Neural cell (in vitro differentiated cells): ENCODE data around the gene COASY. TPM values are rescaled to one million over a fixed set of nuclear protein-coding genes. Genes with fewer than 3 reads are reported as not detected.

Experiments used
- H2AFZ ChIP-seq: fragments of 200-600, 300-800 bp; sonication (generic), shearing (Covaris generic); 2 replicates; pipeline ENCODE4 v1.6.0; 2014; ENCODE audit warnings: low read depth, mild to moderate bottlenecking, antibody characterized with exemption, low read length, moderate library complexity
- H3F3A ChIP-seq: fragments of 200-600 bp; shearing (Covaris generic); 2 replicates; pipeline ENCODE4 v1.6.1; 2016; ENCODE audit warnings: mild to moderate bottlenecking, moderate library complexity, mixed read lengths, antibody characterized with exemption, low read length; ENCODE audit not compliant: insufficient read depth, poor library complexity, severe bottlenecking
- H3K27ac ChIP-seq: fragments of 200-600, 300-800 bp; sonication (generic), shearing (Covaris generic); 2 replicates; pipeline ENCODE4 v1.5.1; 2014; ENCODE audit warnings: mild to moderate bottlenecking, low read length, moderate library complexity
- H3K27me3 ChIP-seq: fragments of 300-800, 200-600 bp; sonication (generic), shearing (Covaris generic); 2 replicates; pipeline ENCODE4 v1.6.0; 2014; ENCODE audit warnings: mild to moderate bottlenecking, low read depth, low read length, moderate library complexity; ENCODE audit not compliant: insufficient read depth
- H3K36me3 ChIP-seq: fragments of 300-800, 200-600 bp; sonication (generic), shearing (Covaris generic); 2 replicates; pipeline ENCODE4 v1.5.1; 2014; ENCODE audit warnings: mild to moderate bottlenecking, antibody characterized with exemption, low read length, moderate library complexity; ENCODE audit not compliant: insufficient read depth
- H3K4me2 ChIP-seq: fragments of 300-800, 200-600 bp; sonication (generic), shearing (Covaris generic); 2 replicates; pipeline ENCODE4 v1.6.0; 2014; ENCODE audit warnings: mild to moderate bottlenecking, low read length
- H3K4me3 ChIP-seq: fragments of 300-800, 200-600 bp; sonication (generic), shearing (Covaris generic); 2 replicates; pipeline ENCODE4 v1.5.1; 2014; ENCODE audit warnings: mild to moderate bottlenecking, low read length, moderate library complexity
- H3K79me2 ChIP-seq: fragments of 200-600 bp; shearing (Covaris generic); replicated peaks from 2 replicates; pipeline ENCODE4 v1.6.0; 2014; ENCODE audit warnings: mild to moderate bottlenecking, low read length, moderate library complexity; ENCODE audit not compliant: insufficient read depth
- H3K9ac ChIP-seq: fragments of 300-800, 200-600 bp; sonication (generic), shearing (Covaris generic); 2 replicates; pipeline ENCODE4 v1.6.1; 2016; ENCODE audit warnings: mild to moderate bottlenecking, low read length, mixed read lengths
- H3K9me2 ChIP-seq: fragments of 200-600 bp; shearing (Covaris generic); 2 replicates; pipeline ENCODE4 v1.6.1; 2016; ENCODE audit warnings: mild to moderate bottlenecking, low read length, mixed read lengths; ENCODE audit not compliant: insufficient read depth
- H3K9me3 ChIP-seq: fragments of 200-600, 300-800 bp; sonication (generic), shearing (Covaris generic); 2 replicates; pipeline ENCODE4 v1.6.1; 2016; ENCODE audit warnings: mild to moderate bottlenecking, mixed run types, low read length, moderate library complexity, mixed read lengths
- H4K20me1 ChIP-seq: fragments of 200-600 bp; shearing (Covaris generic); 2 replicates; pipeline ENCODE4 v1.6.1; 2016; ENCODE audit warnings: mild to moderate bottlenecking, mixed run types; ENCODE audit not compliant: insufficient read depth
- CTCF ChIP-seq: fragments of 450-650 bp; IDR thresholded peaks from 2 replicates; pipeline ENCODE4 v1.5.1; 2014; ENCODE audit warnings: antibody characterized with exemption, mild to moderate bottlenecking, moderate library complexity; ENCODE audit not compliant: poor library complexity, severe bottlenecking
- EP300 ChIP-seq: fragments of 450-650 bp; conservative IDR thresholded peaks from 2 replicates; pipeline ENCODE4 v1.6.1; 2014; ENCODE audit warnings: antibody characterized with exemption, mild to moderate bottlenecking, moderate library complexity; ENCODE audit not compliant: poor library complexity, severe bottlenecking
- EZH2 ChIP-seq: fragments of 200-600, 300-800 bp; shearing (Covaris generic), sonication (generic); IDR thresholded peaks from 2 replicates; pipeline ENCODE4 v1.6.1; 2014; ENCODE audit warnings: antibody characterized with exemption, low read length, borderline replicate concordance, mild to moderate bottlenecking; ENCODE audit not compliant: insufficient read depth, poor library complexity, severe bottlenecking
- MXI1 ChIP-seq: fragments of 450-650 bp; conservative IDR thresholded peaks from 2 replicates; pipeline ENCODE4 v1.6.1; 2014; ENCODE audit warnings: antibody characterized with exemption, mild to moderate bottlenecking; ENCODE audit not compliant: poor library complexity, severe bottlenecking
- POLR2AphosphoS5 ChIP-seq: IDR thresholded peaks from 2 replicates; pipeline ENCODE4 v1.6.1; 2012
- RAD21 ChIP-seq: fragments of 450-650 bp; conservative IDR thresholded peaks from 2 replicates; pipeline ENCODE4 v1.6.1; 2014; ENCODE audit warnings: antibody characterized with exemption, mild to moderate bottlenecking, moderate library complexity
- REST ChIP-seq: IDR thresholded peaks from 2 replicates; pipeline ENCODE4 v1.6.1; 2012; ENCODE audit warnings: borderline replicate concordance
- SMC3 ChIP-seq: fragments of 450-650 bp; conservative IDR thresholded peaks from 2 replicates; pipeline ENCODE4 v1.6.1; 2014; ENCODE audit warnings: antibody characterized with exemption, mild to moderate bottlenecking, moderate library complexity; ENCODE audit not compliant: poor library complexity
- TAF1 ChIP-seq: IDR thresholded peaks from 2 replicates; pipeline ENCODE4 v1.6.1; 2012; ENCODE audit warnings: low read depth
- polyA plus RNA-seq: library from polyadenylated mRNA; depleted of rRNA; stranded (reverse); fragments of >200 nt; gene quantifications from 2 replicates; pipeline ENCODE4 v1.2.3, GENCODE V29; 2014

COASY gene
- polyA plus RNA-seq, 1 donor from 2014 or later: 8.2 TPM

GRCh38 chr17:42598905-42599304 lies 37.0 kb downstream of the COASY start:
- Histone ChIP-seq H3K9ac (no peak overlapping the region), H2AFZ (no peak overlapping the region)

GRCh38 chr17:42603318-42603717 lies 41.4 kb downstream of the COASY start:
- TF ChIP-seq EP300 (no peak), POLR2AphosphoS5 (no peak)
- peaks cover 62% of the 10 kb centered on the region for H3K79me2 ChIP-seq
- H3K27me3 ChIP-seq: no peaks in the 10 kb centered on the region
- no peaks in the 10 kb centered on the region for H3K9me2 ChIP-seq
- no peaks in the 10 kb centered on the region for H3K36me3 ChIP-seq
- no peaks in the 10 kb centered on the region for H4K20me1 ChIP-seq
- H3K4me2 ChIP-seq: no peak overlapping the region
- no peak overlapping the region for H3K9ac ChIP-seq
- no peaks in the 10 kb centered on the region for H3F3A ChIP-seq
- H2AFZ ChIP-seq: no peak overlapping the region
- H3K9me3 ChIP-seq: no peaks in the 10 kb centered on the region
- no peak overlapping the region for H3K4me3 ChIP-seq
- H3K27ac ChIP-seq: no peak overlapping the region

More at GRCh38 chr17:42598905-42599304, 37.0 kb downstream of the COASY start:
- no peaks in the 10 kb centered on the region for H3K27me3 ChIP-seq
- H3K36me3 ChIP-seq: no peaks in the 10 kb centered on the region
- H3K4me3 ChIP-seq: no peak overlapping the region
- no peak for TF ChIP-seq TAF1
- TF ChIP-seq SMC3: no peak
- no peaks in the 10 kb centered on the region for H3K9me2 ChIP-seq
- no peak overlapping the region for H3K27ac ChIP-seq
- H4K20me1 ChIP-seq: no peaks in the 10 kb centered on the region
- H3K4me2 ChIP-seq: no peak overlapping the region
- H3K79me2 ChIP-seq: peaks cover 26% of the 10 kb centered on the region
- no peaks in the 10 kb centered on the region for H3K9me3 ChIP-seq
- no peaks in the 10 kb centered on the region for H3F3A ChIP-seq

- H3K9me3 ChIP-seq: no peaks in the 10 kb centered on the region
- no peaks in the 10 kb centered on the region for H3K9me2 ChIP-seq
- no peaks in the 10 kb centered on the region for H3K27me3 ChIP-seq
- H4K20me1 ChIP-seq: no peaks in the 10 kb centered on the region
- peak overlapping the region; percentile 98 for H3K4me2 ChIP-seq
- H3K79me2 ChIP-seq: peaks cover 49% of the 10 kb centered on the region
- peak overlapping the region; percentile 95 for H3K9ac ChIP-seq
- H3K27ac ChIP-seq: peak overlapping the region; percentile 90
- no peaks in the 10 kb centered on the region for H3F3A ChIP-seq
- H3K36me3 ChIP-seq: no peaks in the 10 kb centered on the region
- TF ChIP-seq TAF1 (no peak), CTCF (no peak), MXI1 (no peak), EZH2 (no peak), SMC3 (no peak), REST (no peak), EP300 (no peak), RAD21 (no peak), POLR2AphosphoS5 (no peak)
- no peak overlapping the region for H2AFZ ChIP-seq
- H3K4me3 ChIP-seq: peak overlapping the region; percentile 78
These were observed 45.8 kb downstream of the COASY start for GRCh38 chr17:42607769-42608168.
